Gastrocnemius medialis (tissue), 4 donors: Measurements from ENCODE around the gene CEP104. TPM values are rescaled to one million over a fixed set of nuclear protein-coding genes. Genes with fewer than 3 reads are reported as not detected.
"Not testable (repeated sequence)": the region's sequence is repeated elsewhere in the genome, so short reads cannot be mapped to it uniquely, and the experiment has no call there.

Experiments used
- ATAC-seq, 2 donors: fragments of 150-250 bp; one replicate each; pipeline ENCODE4 v1.9.1; 2016
- DNase-seq, 2 donors: peaks; one replicate each; pipeline ENCODE4 v3.0.0-alpha.2; 2019
- H3K27ac ChIP-seq, 4 donors: fragments of 200-600 bp; sonication (generic); 1 replicate in 1 of 4; 2 replicates in 3 of 4; pipeline ENCODE4 v1.5.1; 2016 to 2018; ENCODE audit warnings: mild to moderate bottlenecking in 2 of 4, moderate library complexity in 1 of 4
- H3K27me3 ChIP-seq, 3 donors: fragments of 200-600 bp; sonication (generic) in 2 of 3; 1 replicate in 1 of 3; 2 replicates in 2 of 3; pipeline versions ENCODE4 v1.5.1 to v1.6.0; 2016 to 2019; ENCODE audit warnings: mild to moderate bottlenecking in 1 of 3, moderate library complexity in 1 of 3
- H3K36me3 ChIP-seq, 2 donors: fragments of 200-600 bp; sonication (generic) in 1 of 2; one replicate each; pipeline ENCODE4 v1.5.1; 2017 to 2018
- H3K4me1 ChIP-seq, 2 donors: fragments of 200-600 bp; sonication (generic) in 1 of 2; one replicate each; pipeline ENCODE4 v1.5.1; 2016 to 2017; ENCODE audit warnings: mild to moderate bottlenecking in 2 of 2
- H3K4me3 ChIP-seq, 4 donors: fragments of 200-600 bp; sonication (generic) in 3 of 4; 1 replicate in 1 of 4; 2 replicates in 3 of 4; pipeline ENCODE4 v1.5.1; 2016 to 2019; ENCODE audit warnings: mild to moderate bottlenecking in 2 of 4
- H3K9me3 ChIP-seq, 3 donors: fragments of 200-600 bp; sonication (generic) in 2 of 3; 1 replicate in 1 of 3; 2 replicates in 2 of 3; pipeline ENCODE4 v1.5.1; 2016 to 2019
- CTCF ChIP-seq, 5 experiments: fragments of 450-650 bp in 3 of 5; fragments of 200-600 bp in 2 of 5; sonication (generic) in 2 of 5; IDR thresholded peaks in 4 of 5; conservative IDR thresholded peaks in 1 of 5; 1 replicate in 4 of 5; 2 replicates in 1 of 5; pipeline ENCODE4 v1.5.1; 2016 to 2019; ENCODE audit warnings: antibody characterized with exemption in 5 of 5, mild to moderate bottlenecking in 3 of 5, moderate library complexity in 3 of 5
- POLR2A ChIP-seq, 2 donors: fragments of 450-650 bp; IDR thresholded peaks; one replicate each; pipeline ENCODE4 v1.6.1; 2017; ENCODE audit warnings: antibody characterized with exemption in 2 of 2, mild to moderate bottlenecking in 2 of 2, moderate library complexity in 2 of 2
- in situ Hi-C, 4 donors: fragments of 200-750 bp; cut with MboI; loops; one replicate each; pipeline versions ENCODE4 v1.15.0 to v1.8.0; 2017; ENCODE audit warnings: low sequenced_read_pairs in 4 of 4
- intact Hi-C: fragments of 100-400 bp; cut with DNase I; formaldehyde crosslinking; loops from one replicate; pipeline ENCODE4 v1.15.1; 2023; ENCODE audit warnings: low total_unique reads
- total RNA-seq, 4 donors: library from RNA; depleted of rRNA; stranded (reverse); fragments of >200 nt; gene quantifications; one replicate each; pipeline versions ENCODE4 v1.1.0 to v1.2.3, GENCODE V29; 2016

Gene CEP104
- total RNA-seq, 4 donors from 2014 or later, result 16.6 to 39.0 (median 21.9) TPM

GRCh38 chr1:3814065-3814464 lies 42.9 kb downstream of the CEP104 start:
- Histone ChIP-seq H3K4me1 (no peaks in the 10 kb centered on the region), H3K27ac (no peak overlapping the region), H3K27me3 (no peaks in the 10 kb centered on the region), H3K4me3 (no peak overlapping the region), H3K36me3 (peaks cover 6 to 37% of the 10 kb centered on the region in 2 donors), H3K9me3 (no peaks in the 10 kb centered on the region)
- no peak for TF ChIP-seq CTCF (IDR thresholded peaks at IDR 0.05 in 4 of 5, conservative IDR thresholded peaks at IDR 0.05 in 1 of 5)
- no peak for TF ChIP-seq POLR2A (IDR thresholded peaks at IDR 0.05)
- in situ Hi-C loops (loop anchor here in 1 of 4 donors (25.0 kb wide), 1 partner anchor 102 kb away; no protein-coding TSS in a partner anchor), intact Hi-C loops (no loop called here)
- no peak for DNase-seq
- no peak for ATAC-seq

- no peak overlapping the region for H3K27ac ChIP-seq
- no peak for TF ChIP-seq CTCF (IDR thresholded peaks at IDR 0.05 in 4 of 5, conservative IDR thresholded peaks at IDR 0.05 in 1 of 5)
- TF ChIP-seq POLR2A (IDR thresholded peaks at IDR 0.05), result no peak
- no peaks in the 10 kb centered on the region for H3K9me3 ChIP-seq
- no peaks in the 10 kb centered on the region for H3K4me1 ChIP-seq
- no peak overlapping the region for H3K4me3 ChIP-seq
- in situ Hi-C loops (loop anchor here in 1 of 4 donors (25.0 kb wide), 1 partner anchor 99 kb away; no protein-coding TSS in a partner anchor), intact Hi-C loops (no loop called here)
- DNase-seq, result no peak
- H3K27me3 ChIP-seq, result no peaks in the 10 kb centered on the region
- no peak for ATAC-seq
- H3K36me3 ChIP-seq, result peaks cover 6 to 29% of the 10 kb centered on the region in 2 donors
Measured at GRCh38 chr1:3811595-3811911, 45.5 kb downstream of the CEP104 start.

- H3K27ac ChIP-seq, H3K4me3 ChIP-seq, DNase-seq, intact Hi-C loops, H3K27me3 ChIP-seq, H3K4me1 ChIP-seq, ATAC-seq, H3K9me3 ChIP-seq: not testable (repeated sequence)
- H3K36me3 ChIP-seq, result peaks cover 6 to 16% of the 10 kb centered on the region in 2 donors
- in situ Hi-C loops, result loop anchor here in 1 of 4 donors (25.0 kb wide), 1 partner anchor 98 kb away; no protein-coding TSS in a partner anchor
Measured at GRCh38 chr1:3810149-3810761, 46.8 kb downstream of the CEP104 start.

- H3K27me3 ChIP-seq, result peaks cover 0 to 4% (median 0%) of the 10 kb centered on the region in 3 donors
- intact Hi-C loops, result no loop called here
- in situ Hi-C loops, result loop anchor here in 1 of 4 donors (25.0 kb wide), 1 partner anchor 97 kb away; no protein-coding TSS in a partner anchor
Measured at GRCh38 chr1:3809680-3810079, 47.3 kb downstream of the CEP104 start.

More at GRCh38 chr1:3809680-3810079, 47.3 kb downstream of the CEP104 start:
- DNase-seq (no peak), ATAC-seq (no peak)
- Histone ChIP-seq H3K4me3 (no peak overlapping the region), H3K27ac (no peak overlapping the region), H3K9me3 (no peaks in the 10 kb centered on the region), H3K36me3 (peaks cover 3 to 11% of the 10 kb centered on the region in 2 donors), H3K4me1 (no peaks in the 10 kb centered on the region)
- no peak for TF ChIP-seq CTCF (IDR thresholded peaks at IDR 0.05 in 4 of 5, conservative IDR thresholded peaks at IDR 0.05 in 1 of 5)
- TF ChIP-seq POLR2A (IDR thresholded peaks at IDR 0.05), result no peak
